GM12891 (cell line): ENCODE measurements around the gene GOT2.

Source experiments
- PAX5 ChIP-seq: IDR thresholded peaks from 2 replicates; pipeline ENCODE4 v1.6.1; 2011; ENCODE audit warnings: low read length, moderate library complexity, mild to moderate bottlenecking; ENCODE audit not compliant: insufficient read depth, severe bottlenecking
- POLR2A ChIP-seq: IDR thresholded peaks from 2 replicates; pipeline ENCODE4 v1.6.1; 2011; ENCODE audit warnings: low read depth, low read length, control low read depth
- POLR2AphosphoS5 ChIP-seq: IDR thresholded peaks from 2 replicates; pipeline ENCODE4 v1.6.1; 2011; ENCODE audit warnings: low read depth, low read length, control low read depth
- SPI1 ChIP-seq: IDR thresholded peaks from 2 replicates; pipeline ENCODE4 v1.6.1; 2011; ENCODE audit warnings: low read depth, low read length, control low read depth
- TAF1 ChIP-seq: IDR thresholded peaks from 2 replicates; pipeline ENCODE4 v1.6.1; 2011; ENCODE audit warnings: low read depth, low read length, control low read depth

- TF ChIP-seq POLR2AphosphoS5 (no peak), POLR2A (no peak), PAX5 (no peak), TAF1 (no peak), SPI1 (no peak)
Observed at GRCh38 chr16:58665200-58665599, 68.9 kb downstream of the GOT2 start.
